ENCODE measurements around the gene ASGR2.

Gene ASGR2

GRCh38 chr17:7112510-7113108, 2.0 kb downstream of the ASGR2 start:
- Histone ChIP-seq H3K4me3 (ENCODE audit: low read depth in 1 of 5, low read length in 5 of 5) (no peak overlapping the region), H3K9me3 (ENCODE audit: control insufficient read depth in 5 of 5, low read length in 5 of 5) (peaks cover 0 to 5% (median 5%) of the 10 kb centered on the region in 5 donors), H3K9ac (ENCODE audit: low read length in 5 of 5) (no peak overlapping the region), H3K36me3 (ENCODE audit: control insufficient read depth in 5 of 5, insufficient read depth in 5 of 5, low read length in 5 of 5) (no peaks in the 10 kb centered on the region), H3K4me1 (ENCODE audit: control insufficient read depth in 5 of 5, insufficient read depth in 5 of 5, low read length in 5 of 5) (peaks cover 0 to 17% (median 0%) of the 10 kb centered on the region in 5 donors), H3K27ac (ENCODE audit: low read depth, low read length) (no peak overlapping the region), H3K27me3 (ENCODE audit: control insufficient read depth in 5 of 5, insufficient read depth in 4 of 5, low read length in 5 of 5) (peaks cover 0 to 20% (median 12%) of the 10 kb centered on the region in 5 donors)

- no peaks in the 10 kb centered on the region for H3K9me3 ChIP-seq (ENCODE audit: control insufficient read depth in 5 of 5, low read length in 5 of 5)
- H3K27me3 ChIP-seq (ENCODE audit: control insufficient read depth in 5 of 5, insufficient read depth in 4 of 5, low read length in 5 of 5), result peaks cover 0 to 23% (median 18%) of the 10 kb centered on the region in 5 donors
- no peak overlapping the region for H3K9ac ChIP-seq (ENCODE audit: low read length in 5 of 5)
- no peak overlapping the region for H3K27ac ChIP-seq (ENCODE audit: low read depth, low read length)
- peaks cover 0 to 17% (median 0%) of the 10 kb centered on the region in 5 donors for H3K4me1 ChIP-seq (ENCODE audit: control insufficient read depth in 5 of 5, insufficient read depth in 5 of 5, low read length in 5 of 5)
- no peaks in the 10 kb centered on the region for H3K36me3 ChIP-seq (ENCODE audit: control insufficient read depth in 5 of 5, insufficient read depth in 5 of 5, low read length in 5 of 5)
- no peak overlapping the region for H3K4me3 ChIP-seq (ENCODE audit: low read depth in 1 of 5, low read length in 5 of 5)
Measured at GRCh38 chr17:7111784-7112509, 2.7 kb downstream of the ASGR2 start.

GRCh38 chr17:7110617-7111306, 3.9 kb downstream of the ASGR2 start:
- H3K27me3 ChIP-seq (ENCODE audit: control insufficient read depth in 5 of 5, insufficient read depth in 4 of 5, low read length in 5 of 5), result peaks cover 0 to 25% (median 20%) of the 10 kb centered on the region in 5 donors
- no peaks in the 10 kb centered on the region for H3K9me3 ChIP-seq (ENCODE audit: control insufficient read depth in 5 of 5, low read length in 5 of 5)
- no peaks in the 10 kb centered on the region for H3K36me3 ChIP-seq (ENCODE audit: control insufficient read depth in 5 of 5, insufficient read depth in 5 of 5, low read length in 5 of 5)
- H3K4me3 ChIP-seq (ENCODE audit: low read depth in 1 of 5, low read length in 5 of 5), result no peak overlapping the region
- no peak overlapping the region for H3K9ac ChIP-seq (ENCODE audit: low read length in 5 of 5)
- H3K4me1 ChIP-seq (ENCODE audit: control insufficient read depth in 5 of 5, insufficient read depth in 5 of 5, low read length in 5 of 5), result peaks cover 0 to 17% (median 0%) of the 10 kb centered on the region in 5 donors
- no peak overlapping the region for H3K27ac ChIP-seq (ENCODE audit: low read depth, low read length)

GRCh38 chr17:7109461-7110322, 4.9 kb downstream of the ASGR2 start:
- Histone ChIP-seq H3K27ac (ENCODE audit: low read depth, low read length) (no peak overlapping the region), H3K36me3 (ENCODE audit: control insufficient read depth in 5 of 5, insufficient read depth in 5 of 5, low read length in 5 of 5) (no peaks in the 10 kb centered on the region), H3K9ac (ENCODE audit: low read length in 5 of 5) (no peak overlapping the region)

GRCh38 chr17:7108981-7109380, 5.6 kb downstream of the ASGR2 start:
- no peak overlapping the region for H3K27ac ChIP-seq (ENCODE audit: low read depth, low read length)
- H3K4me1 ChIP-seq (ENCODE audit: control insufficient read depth in 5 of 5, insufficient read depth in 5 of 5, low read length in 5 of 5), result peaks cover 0 to 6% (median 0%) of the 10 kb centered on the region in 5 donors
- H3K9me3 ChIP-seq (ENCODE audit: control insufficient read depth in 5 of 5, low read length in 5 of 5), result no peaks in the 10 kb centered on the region
- H3K36me3 ChIP-seq (ENCODE audit: control insufficient read depth in 5 of 5, insufficient read depth in 5 of 5, low read length in 5 of 5), result no peaks in the 10 kb centered on the region
- peaks cover 0 to 25% (median 18%) of the 10 kb centered on the region in 5 donors for H3K27me3 ChIP-seq (ENCODE audit: control insufficient read depth in 5 of 5, insufficient read depth in 4 of 5, low read length in 5 of 5)
- H3K9ac ChIP-seq (ENCODE audit: low read length in 5 of 5), result no peak overlapping the region
- H3K4me3 ChIP-seq (ENCODE audit: low read depth in 1 of 5, low read length in 5 of 5), result no peak overlapping the region

More at GRCh38 chr17:7109461-7110322, 4.9 kb downstream of the ASGR2 start:
- Histone ChIP-seq H3K27me3 (ENCODE audit: control insufficient read depth in 5 of 5, insufficient read depth in 4 of 5, low read length in 5 of 5) (peaks cover 0 to 25% (median 20%) of the 10 kb centered on the region in 5 donors), H3K4me1 (ENCODE audit: control insufficient read depth in 5 of 5, insufficient read depth in 5 of 5, low read length in 5 of 5) (peaks cover 0 to 12% (median 0%) of the 10 kb centered on the region in 5 donors), H3K9me3 (ENCODE audit: control insufficient read depth in 5 of 5, low read length in 5 of 5) (no peaks in the 10 kb centered on the region), H3K4me3 (ENCODE audit: low read depth in 1 of 5, low read length in 5 of 5) (no peak overlapping the region)

- Histone ChIP-seq H3K4me3 (ENCODE audit: low read depth in 1 of 5, low read length in 5 of 5) (no peak overlapping the region), H3K36me3 (ENCODE audit: control insufficient read depth in 5 of 5, insufficient read depth in 5 of 5, low read length in 5 of 5) (no peaks in the 10 kb centered on the region), H3K27ac (ENCODE audit: low read depth, low read length) (no peak overlapping the region), H3K27me3 (ENCODE audit: control insufficient read depth in 5 of 5, insufficient read depth in 4 of 5, low read length in 5 of 5) (peaks cover 0 to 21% (median 15%) of the 10 kb centered on the region in 5 donors), H3K9ac (ENCODE audit: low read length in 5 of 5) (no peak overlapping the region), H3K9me3 (ENCODE audit: control insufficient read depth in 5 of 5, low read length in 5 of 5) (no peaks in the 10 kb centered on the region), H3K4me1 (ENCODE audit: control insufficient read depth in 5 of 5, insufficient read depth in 5 of 5, low read length in 5 of 5) (peaks cover 0 to 2% (median 0%) of the 10 kb centered on the region in 5 donors)
Measured at GRCh38 chr17:7108560-7108925, 6.1 kb downstream of the ASGR2 start.

- H3K9ac ChIP-seq (ENCODE audit: low read length in 5 of 5), result no peak overlapping the region
- H3K27me3 ChIP-seq (ENCODE audit: control insufficient read depth in 5 of 5, insufficient read depth in 4 of 5, low read length in 5 of 5), result peaks cover 4 to 22% (median 15%) of the 10 kb centered on the region in 5 donors
- no peaks in the 10 kb centered on the region for H3K9me3 ChIP-seq (ENCODE audit: control insufficient read depth in 5 of 5, low read length in 5 of 5)
- no peaks in the 10 kb centered on the region for H3K36me3 ChIP-seq (ENCODE audit: control insufficient read depth in 5 of 5, insufficient read depth in 5 of 5, low read length in 5 of 5)
- no peaks in the 10 kb centered on the region for H3K4me1 ChIP-seq (ENCODE audit: control insufficient read depth in 5 of 5, insufficient read depth in 5 of 5, low read length in 5 of 5)
- H3K27ac ChIP-seq (ENCODE audit: low read depth, low read length), result no peak overlapping the region
- no peak overlapping the region for H3K4me3 ChIP-seq (ENCODE audit: low read depth in 1 of 5, low read length in 5 of 5)
Measured at GRCh38 chr17:7107795-7108559, 6.6 kb downstream of the ASGR2 start.

- Histone ChIP-seq H3K4me3 (ENCODE audit: low read depth in 1 of 5, low read length in 5 of 5) (no peak overlapping the region), H3K27ac (ENCODE audit: low read depth, low read length) (no peak overlapping the region), H3K36me3 (ENCODE audit: control insufficient read depth in 5 of 5, insufficient read depth in 5 of 5, low read length in 5 of 5) (no peaks in the 10 kb centered on the region), H3K9ac (ENCODE audit: low read length in 5 of 5) (no peak overlapping the region), H3K9me3 (ENCODE audit: control insufficient read depth in 5 of 5, low read length in 5 of 5) (no peaks in the 10 kb centered on the region), H3K4me1 (ENCODE audit: control insufficient read depth in 5 of 5, insufficient read depth in 5 of 5, low read length in 5 of 5) (no peaks in the 10 kb centered on the region), H3K27me3 (ENCODE audit: control insufficient read depth in 5 of 5, insufficient read depth in 4 of 5, low read length in 5 of 5) (peaks cover 8 to 30% (median 19%) of the 10 kb centered on the region in 5 donors)
Measured at GRCh38 chr17:7107012-7107754, 7.4 kb downstream of the ASGR2 start.

Data from subcutaneous abdominal adipose tissue (tissue), 5 donors.